ENCODE measurements around the gene ENTPD2.

DNA sequence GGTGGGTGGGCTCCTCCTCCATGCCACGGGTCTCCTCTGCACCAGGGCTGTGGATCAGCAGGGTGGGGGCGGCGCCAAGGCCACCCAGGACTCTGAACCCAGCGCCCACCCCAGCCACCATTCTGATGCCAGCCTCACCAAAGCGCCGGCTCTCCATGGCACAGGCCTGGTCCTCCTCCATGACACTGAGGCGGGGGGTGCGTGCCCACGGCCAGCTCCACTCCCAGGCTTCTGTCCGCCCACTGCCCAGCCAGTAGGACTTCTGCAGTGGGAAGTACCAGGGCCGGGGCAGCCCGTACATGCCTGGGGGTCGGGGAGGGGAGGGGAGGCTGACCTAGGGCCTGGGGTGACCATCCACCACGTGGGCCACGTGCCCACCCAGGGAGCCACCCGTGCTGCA lies 37.4 kb downstream of the ENTPD2 start:
- TF ChIP-seq, protein P1, sequence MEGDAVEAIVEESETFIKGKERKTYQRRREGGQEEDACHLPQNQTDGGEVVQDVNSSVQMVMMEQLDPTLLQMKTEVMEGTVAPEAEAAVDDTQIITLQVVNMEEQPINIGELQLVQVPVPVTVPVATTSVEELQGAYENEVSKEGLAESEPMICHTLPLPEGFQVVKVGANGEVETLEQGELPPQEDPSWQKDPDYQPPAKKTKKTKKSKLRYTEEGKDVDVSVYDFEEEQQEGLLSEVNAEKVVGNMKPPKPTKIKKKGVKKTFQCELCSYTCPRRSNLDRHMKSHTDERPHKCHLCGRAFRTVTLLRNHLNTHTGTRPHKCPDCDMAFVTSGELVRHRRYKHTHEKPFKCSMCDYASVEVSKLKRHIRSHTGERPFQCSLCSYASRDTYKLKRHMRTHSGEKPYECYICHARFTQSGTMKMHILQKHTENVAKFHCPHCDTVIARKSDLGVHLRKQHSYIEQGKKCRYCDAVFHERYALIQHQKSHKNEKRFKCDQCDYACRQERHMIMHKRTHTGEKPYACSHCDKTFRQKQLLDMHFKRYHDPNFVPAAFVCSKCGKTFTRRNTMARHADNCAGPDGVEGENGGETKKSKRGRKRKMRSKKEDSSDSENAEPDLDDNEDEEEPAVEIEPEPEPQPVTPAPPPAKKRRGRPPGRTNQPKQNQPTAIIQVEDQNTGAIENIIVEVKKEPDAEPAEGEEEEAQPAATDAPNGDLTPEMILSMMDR (IDR thresholded peaks at IDR 0.05) = no peak
- no peak for TF ChIP-seq POLR2A (IDR thresholded peaks at IDR 0.05)
